OCI-LY1 (cell line): ENCODE measurements around the gene OSBPL2.

ENCODE experiments used
- H2AFZ ChIP-seq: fragments of 200-600 bp; sonication (generic), shearing (Covaris generic); 2 replicates; pipeline ENCODE4 v1.6.0; 2014; ENCODE audit warnings: antibody characterized with exemption, mild to moderate bottlenecking, low read length
- H3F3A ChIP-seq: fragments of 200-600 bp; sonication (generic), shearing (Covaris generic); 2 replicates; pipeline ENCODE4 v1.6.0; 2014; ENCODE audit warnings: mild to moderate bottlenecking, antibody characterized with exemption, low read length, moderate library complexity; ENCODE audit not compliant: insufficient read depth
- H3K27ac ChIP-seq: fragments of 200-600 bp; sonication (generic); 2 replicates; pipeline ENCODE4 v1.5.1; 2014; ENCODE audit warnings: low read length, mixed run types, mild to moderate bottlenecking, low read depth; ENCODE audit not compliant: poor library complexity, severe bottlenecking
- H3K27me3 ChIP-seq: fragments of 200-600 bp; sonication (generic); 2 replicates; pipeline ENCODE4 v1.6.0; 2014; ENCODE audit warnings: antibody characterized with exemption, mild to moderate bottlenecking, low read length, moderate library complexity; ENCODE audit not compliant: insufficient read depth
- H3K36me3 ChIP-seq: fragments of 200-600 bp; sonication (generic); 2 replicates; pipeline ENCODE4 v1.6.1; 2014; ENCODE audit warnings: mild to moderate bottlenecking, antibody characterized with exemption, low read length, moderate library complexity, mixed read lengths; ENCODE audit not compliant: insufficient read depth
- H3K4me1 ChIP-seq: fragments of 200-600 bp; sonication (generic); 2 replicates; pipeline ENCODE4 v1.5.1; 2014; ENCODE audit warnings: mild to moderate bottlenecking, low read length, moderate library complexity; ENCODE audit not compliant: insufficient read depth, severe bottlenecking
- H3K4me2 ChIP-seq: fragments of 200-600 bp; sonication (generic), shearing (Covaris generic); 2 replicates; pipeline ENCODE4 v1.6.1; 2014; ENCODE audit warnings: low read length
- H3K4me3 ChIP-seq: fragments of 200-600 bp; sonication (generic); 2 replicates; pipeline ENCODE4 v1.5.1; 2014; ENCODE audit warnings: low read length, low read depth, mild to moderate bottlenecking, mixed read lengths; ENCODE audit not compliant: poor library complexity, severe bottlenecking
- H3K79me2 ChIP-seq: fragments of 200-600 bp; shearing (Covaris generic); 2 replicates; pipeline ENCODE4 v1.6.1; 2016; ENCODE audit warnings: mixed run types, low read length, mixed read lengths; ENCODE audit not compliant: insufficient read depth
- H3K9ac ChIP-seq: fragments of 200-600 bp; sonication (generic), shearing (Covaris generic); 2 replicates; pipeline ENCODE4 v1.6.1; 2014; ENCODE audit warnings: mild to moderate bottlenecking, low read length, mixed read lengths
- H3K9me2 ChIP-seq: fragments of 200-600 bp; sonication (generic), shearing (Covaris generic); 2 replicates; pipeline ENCODE4 v1.6.1; 2014; ENCODE audit warnings: low read depth, mild to moderate bottlenecking, low read length, mixed read lengths
- H3K9me3 ChIP-seq: fragments of 200-600 bp; shearing (Covaris generic); 2 replicates; pipeline ENCODE4 v1.6.1; 2014; ENCODE audit warnings: low read length, mixed read lengths
- H4K20me1 ChIP-seq: fragments of 200-600 bp; sonication (generic), shearing (Covaris generic); 2 replicates; pipeline ENCODE4 v1.6.0; 2016; ENCODE audit warnings: mild to moderate bottlenecking, low read length; ENCODE audit not compliant: insufficient read depth
- EZH2 ChIP-seq: fragments of 200-600 bp; sonication (generic), shearing (Covaris generic); IDR thresholded peaks from 2 replicates; pipeline ENCODE4 v1.8.0; 2017; ENCODE audit warnings: borderline replicate concordance, mixed run types, mild to moderate bottlenecking, antibody characterized with exemption, low read length, moderate library complexity, mixed read lengths
- TF ChIP-seq, protein P1 (sequence below): fragments of 200-600 bp; sonication (generic), shearing (Covaris generic); IDR thresholded peaks from 2 replicates; pipeline ENCODE4 v1.5.1; 2017; ENCODE audit warnings: mild to moderate bottlenecking, antibody characterized with exemption, low read length, moderate library complexity, mixed read lengths

OSBPL2 gene

GRCh38 chr20:62327726-62328495 lies 89.6 kb downstream of the OSBPL2 start:
- Histone ChIP-seq H3K4me1 (peaks cover 6% of the 10 kb centered on the region), H3K27me3 (0 out of 2 replicates have a peak, but pooled peaks cover 6% of the 10 kb centered on the region), H4K20me1 (no peaks in the 10 kb centered on the region), H3K79me2 (no peaks in the 10 kb centered on the region), H3K4me2 (no peak overlapping the region), H3F3A (no peaks in the 10 kb centered on the region), H3K4me3 (no peak overlapping the region), H3K9me2 (no peaks in the 10 kb centered on the region), H3K9me3 (0 out of 2 replicates have a peak, but pooled peaks cover 4% of the 10 kb centered on the region), H3K27ac (no peak overlapping the region), H3K36me3 (no peaks in the 10 kb centered on the region; the same call in 1 of the 2 replicates), H3K9ac (no peak overlapping the region), H2AFZ (no peak overlapping the region)
- no peak for TF ChIP-seq EZH2
- TF ChIP-seq, protein P1, sequence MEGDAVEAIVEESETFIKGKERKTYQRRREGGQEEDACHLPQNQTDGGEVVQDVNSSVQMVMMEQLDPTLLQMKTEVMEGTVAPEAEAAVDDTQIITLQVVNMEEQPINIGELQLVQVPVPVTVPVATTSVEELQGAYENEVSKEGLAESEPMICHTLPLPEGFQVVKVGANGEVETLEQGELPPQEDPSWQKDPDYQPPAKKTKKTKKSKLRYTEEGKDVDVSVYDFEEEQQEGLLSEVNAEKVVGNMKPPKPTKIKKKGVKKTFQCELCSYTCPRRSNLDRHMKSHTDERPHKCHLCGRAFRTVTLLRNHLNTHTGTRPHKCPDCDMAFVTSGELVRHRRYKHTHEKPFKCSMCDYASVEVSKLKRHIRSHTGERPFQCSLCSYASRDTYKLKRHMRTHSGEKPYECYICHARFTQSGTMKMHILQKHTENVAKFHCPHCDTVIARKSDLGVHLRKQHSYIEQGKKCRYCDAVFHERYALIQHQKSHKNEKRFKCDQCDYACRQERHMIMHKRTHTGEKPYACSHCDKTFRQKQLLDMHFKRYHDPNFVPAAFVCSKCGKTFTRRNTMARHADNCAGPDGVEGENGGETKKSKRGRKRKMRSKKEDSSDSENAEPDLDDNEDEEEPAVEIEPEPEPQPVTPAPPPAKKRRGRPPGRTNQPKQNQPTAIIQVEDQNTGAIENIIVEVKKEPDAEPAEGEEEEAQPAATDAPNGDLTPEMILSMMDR = peak; percentile 38

DNA sequence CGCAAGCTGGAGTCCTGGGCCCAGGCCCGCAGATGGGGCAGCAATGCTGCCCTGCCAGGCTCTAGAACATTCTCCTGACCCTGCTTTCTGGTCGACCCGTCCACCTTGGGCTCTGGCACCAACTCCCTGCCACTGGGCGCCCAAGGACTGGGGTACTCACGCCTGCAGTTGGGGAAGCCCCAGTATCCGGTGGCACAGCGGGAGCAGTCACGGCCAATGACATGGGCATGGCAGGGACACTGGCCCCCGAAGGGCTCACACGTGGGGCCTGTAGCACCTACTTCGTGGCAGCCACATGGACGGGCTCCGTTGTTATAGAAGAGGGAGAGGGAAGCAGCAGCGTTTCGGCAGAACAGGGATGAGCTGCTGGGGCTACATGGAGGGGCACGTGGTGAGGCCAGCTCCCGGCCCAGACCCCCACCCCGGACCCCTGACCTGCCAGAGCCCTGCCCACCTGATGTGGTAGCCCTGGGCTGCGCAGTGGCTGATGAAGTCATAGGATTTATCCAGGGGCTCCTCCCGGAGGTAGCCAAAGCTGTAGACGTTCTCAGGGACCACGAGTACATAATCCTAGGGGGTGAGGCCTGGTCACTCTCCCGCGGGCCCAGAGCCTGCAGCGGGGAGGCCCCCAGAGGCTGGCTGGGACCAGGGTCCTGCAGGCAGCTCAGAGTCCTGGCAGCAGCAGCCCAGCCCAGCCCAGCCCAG lies 90.5 kb downstream of the OSBPL2 start:
- TF ChIP-seq, protein P1 = no peak
- no peak for TF ChIP-seq EZH2
- H3K79me2 ChIP-seq = no peaks in the 10 kb centered on the region
- peaks cover 6% of the 10 kb centered on the region for H3K4me1 ChIP-seq
- no peaks in the 10 kb centered on the region; the same call in 1 of the 2 replicates for H3K36me3 ChIP-seq
- no peak overlapping the region for H3K9ac ChIP-seq
- no peaks in the 10 kb centered on the region for H3K9me2 ChIP-seq
- H3K9me3 ChIP-seq = 0 out of 2 replicates have a peak, but pooled peaks cover 4% of the 10 kb centered on the region
- no peak overlapping the region for H3K4me3 ChIP-seq
- no peak overlapping the region for H2AFZ ChIP-seq
- H3K27ac ChIP-seq = no peak overlapping the region
- H4K20me1 ChIP-seq = no peaks in the 10 kb centered on the region
- 0 out of 2 replicates have a peak, but pooled peaks cover 6% of the 10 kb centered on the region for H3K27me3 ChIP-seq
- no peaks in the 10 kb centered on the region for H3F3A ChIP-seq
- no peak overlapping the region for H3K4me2 ChIP-seq

GRCh38 chr20:62329389-62330377 lies 91.4 kb downstream of the OSBPL2 start:
- Histone ChIP-seq H3K36me3 (no peaks in the 10 kb centered on the region; the same call in 1 of the 2 replicates), H3K4me1 (peaks cover 6% of the 10 kb centered on the region), H3F3A (no peaks in the 10 kb centered on the region), H2AFZ (no peak overlapping the region), H3K27ac (no peak overlapping the region), H3K27me3 (0 out of 2 replicates have a peak, but pooled peaks cover 6% of the 10 kb centered on the region), H3K4me2 (no peak overlapping the region), H3K9ac (no peak overlapping the region), H4K20me1 (no peaks in the 10 kb centered on the region), H3K9me3 (0 out of 2 replicates have a peak, but pooled peaks cover 4% of the 10 kb centered on the region), H3K79me2 (no peaks in the 10 kb centered on the region), H3K9me2 (no peaks in the 10 kb centered on the region), H3K4me3 (no peak overlapping the region)
- TF ChIP-seq, protein P1 = no peak
- no peak for TF ChIP-seq EZH2
